Activated T-helper 1 cell treated with anti-CD3 and anti-CD28 coated beads, Interleukin-12 subunit alpha, Interleukin-12 subunit beta, Interleukin-2, Interleukin-4 antibody, amounts not matched to agents 30 ng/mL and 10 ng/mL and 1 ng/mL, durations not matched to agents 14 hours and 24 hours and 36 hours (primary cell): ENCODE results near the gene LRRIQ1. TPM values are rescaled to one million over a fixed set of nuclear protein-coding genes. Genes with fewer than 3 reads are reported as not detected.
"Not testable (repeated sequence)": the region's sequence is repeated elsewhere in the genome, so short reads cannot be mapped to it uniquely, and the experiment has no call there.

ENCODE experiments used
- DNase-seq: peaks from one replicate; pipeline ENCODE4 v3.0.0; 2021; ENCODE audit warnings: low spot score
- H3K27ac Mint-ChIP-seq: one replicate; pipeline ENCODE4 v1.8.0; 2021; ENCODE audit warnings: mild to moderate bottlenecking, mixed read lengths
- H3K27me3 Mint-ChIP-seq: one replicate; pipeline ENCODE4 v1.8.0; 2022; ENCODE audit warnings: mild to moderate bottlenecking, moderate library complexity, mixed read lengths; ENCODE audit not compliant: insufficient read depth
- H3K36me3 Mint-ChIP-seq: one replicate; pipeline ENCODE4 v1.8.0; 2021; ENCODE audit warnings: low read depth, mixed read lengths
- H3K4me1 Mint-ChIP-seq: one replicate; pipeline ENCODE4 v1.8.0; 2021; ENCODE audit warnings: low read depth, mixed read lengths
- H3K4me3 Mint-ChIP-seq: one replicate; pipeline ENCODE4 v1.8.0; 2021; ENCODE audit warnings: mild to moderate bottlenecking, moderate library complexity, mixed read lengths
- H3K9me3 Mint-ChIP-seq: one replicate; pipeline ENCODE4 v1.8.0; 2021; ENCODE audit warnings: mixed read lengths
- intact Hi-C: fragments of 100-400 bp; cut with micrococcal nuclease; formaldehyde crosslinking; loops from one replicate; pipeline ENCODE4 v1.15.1; 2024
- total RNA-seq: library from RNA; stranded (reverse); gene quantifications from 2 replicates; pipeline ENCODE4 v1.2.3, GENCODE V29; 2022

LRRIQ1 gene
- total RNA-seq, 1 donor from 2014 or later: not detected

- no peaks in the 10 kb centered on the region for H3K27me3 Mint-ChIP-seq
- no peaks in the 10 kb centered on the region for H3K9me3 Mint-ChIP-seq
- H3K4me3 Mint-ChIP-seq: no peak overlapping the region
- H3K4me1 Mint-ChIP-seq: no peaks in the 10 kb centered on the region
- intact Hi-C loops: no loop called here
- DNase-seq: no peak
- no peak overlapping the region for H3K27ac Mint-ChIP-seq
- H3K36me3 Mint-ChIP-seq: no peaks in the 10 kb centered on the region
Observed at GRCh38 chr12:85163752-85164321, 127.7 kb downstream of the LRRIQ1 start.

DNA sequence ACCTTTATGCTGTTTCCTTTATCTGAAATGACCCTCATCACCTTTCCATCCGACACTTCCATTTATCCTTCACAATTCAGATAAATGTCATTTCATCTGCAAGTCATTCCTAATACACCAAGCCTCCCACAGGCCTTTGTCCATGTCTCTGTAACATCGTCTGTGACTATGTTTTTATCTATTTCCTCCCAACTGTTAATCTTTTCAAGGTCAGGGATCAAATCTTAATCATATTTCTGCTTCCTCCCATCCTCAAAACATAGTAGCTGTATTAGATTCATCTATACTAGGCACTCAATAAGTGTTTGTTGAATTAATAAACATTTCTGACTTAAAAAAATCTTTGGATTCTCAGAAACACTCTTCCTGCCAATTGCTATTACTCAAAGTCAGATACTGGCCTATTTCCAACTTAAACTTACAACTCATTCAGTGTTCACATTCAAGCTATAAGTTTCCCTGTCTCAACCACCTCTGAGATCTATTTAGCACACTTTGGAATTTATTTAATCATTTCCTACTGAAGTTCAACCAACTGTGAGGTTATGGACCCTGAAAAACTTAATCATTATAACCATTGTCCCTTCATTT is 143.6 kb downstream of the LRRIQ1 start:
- Mint-ChIP-seq H3K4me1 (no peaks in the 10 kb centered on the region), H3K4me3 (no peak overlapping the region), H3K9me3 (peaks cover 4% of the 10 kb centered on the region), H3K27ac (no peak overlapping the region), H3K27me3 (no peaks in the 10 kb centered on the region), H3K36me3 (no peaks in the 10 kb centered on the region)
- DNase-seq: no peak
- intact Hi-C loops: no loop called here

DNA sequence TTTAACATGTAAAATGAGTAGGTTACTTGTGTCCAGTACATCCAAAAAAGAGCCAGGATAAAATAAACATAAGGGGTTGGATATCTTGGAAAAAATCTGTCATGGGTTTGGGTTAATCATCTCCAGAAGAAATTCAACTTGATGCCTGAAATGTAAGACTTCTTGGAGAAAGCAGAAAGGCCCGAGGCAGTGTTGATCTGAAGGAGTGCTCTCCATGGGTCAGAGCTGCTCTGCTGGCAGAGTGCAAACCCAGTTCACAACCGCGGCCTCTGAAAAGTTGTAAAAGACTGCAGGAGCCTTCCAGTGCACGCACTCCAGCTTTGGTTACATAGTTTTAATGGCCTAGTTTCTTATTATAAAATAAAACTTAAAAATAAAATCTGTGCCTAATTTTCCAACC is 146.5 kb downstream of the LRRIQ1 start:
- Mint-ChIP-seq H3K4me1 (no peaks in the 10 kb centered on the region), H3K4me3 (no peak overlapping the region), H3K9me3 (no peaks in the 10 kb centered on the region), H3K36me3 (no peaks in the 10 kb centered on the region), H3K27ac (no peak overlapping the region), H3K27me3 (no peaks in the 10 kb centered on the region)
- intact Hi-C loops: no loop called here
- no peak for DNase-seq

- Mint-ChIP-seq H3K27ac (no peak overlapping the region), H3K9me3 (no peaks in the 10 kb centered on the region), H3K36me3 (no peaks in the 10 kb centered on the region), H3K4me1 (no peaks in the 10 kb centered on the region), H3K4me3 (no peak overlapping the region), H3K27me3 (no peaks in the 10 kb centered on the region)
- no peak for DNase-seq
- intact Hi-C loops: no loop called here
Observed at GRCh38 chr12:85183855-85184254, 147.7 kb downstream of the LRRIQ1 start.

DNA sequence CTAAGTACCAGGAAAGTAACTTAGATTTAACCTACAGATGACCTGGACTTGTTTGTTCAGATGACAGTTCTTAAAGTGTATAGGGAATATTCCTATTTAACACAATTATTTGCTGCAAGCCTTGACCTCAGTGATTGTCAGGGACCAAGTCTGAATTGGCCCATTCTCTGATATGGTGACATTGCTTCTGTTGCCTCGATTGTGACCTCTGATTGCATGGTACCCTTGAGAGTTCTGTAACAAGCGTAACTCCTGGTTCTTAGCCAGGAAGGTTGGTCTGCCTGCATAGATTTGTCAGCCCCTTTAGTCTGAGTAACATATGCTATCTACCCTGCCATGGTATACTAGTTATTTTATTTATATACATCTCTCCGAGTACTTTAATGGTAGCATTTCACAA is 150.1 kb downstream of the LRRIQ1 start:
- Mint-ChIP-seq H3K4me3 (no peak overlapping the region), H3K4me1 (no peaks in the 10 kb centered on the region), H3K36me3 (no peaks in the 10 kb centered on the region), H3K27me3 (no peaks in the 10 kb centered on the region), H3K27ac (no peak overlapping the region), H3K9me3 (no peaks in the 10 kb centered on the region)
- intact Hi-C loops: no loop called here
- no peak for DNase-seq

- H3K4me3 Mint-ChIP-seq: no peak overlapping the region
- H3K27me3 Mint-ChIP-seq: no peaks in the 10 kb centered on the region
- H3K4me1 Mint-ChIP-seq: no peaks in the 10 kb centered on the region
- no peaks in the 10 kb centered on the region for H3K36me3 Mint-ChIP-seq
- H3K27ac Mint-ChIP-seq: no peak overlapping the region
- intact Hi-C loops: no loop called here
- DNase-seq: no peak
- H3K9me3 Mint-ChIP-seq: no peaks in the 10 kb centered on the region
Observed at GRCh38 chr12:85188619-85189018, 152.5 kb downstream of the LRRIQ1 start.

DNA sequence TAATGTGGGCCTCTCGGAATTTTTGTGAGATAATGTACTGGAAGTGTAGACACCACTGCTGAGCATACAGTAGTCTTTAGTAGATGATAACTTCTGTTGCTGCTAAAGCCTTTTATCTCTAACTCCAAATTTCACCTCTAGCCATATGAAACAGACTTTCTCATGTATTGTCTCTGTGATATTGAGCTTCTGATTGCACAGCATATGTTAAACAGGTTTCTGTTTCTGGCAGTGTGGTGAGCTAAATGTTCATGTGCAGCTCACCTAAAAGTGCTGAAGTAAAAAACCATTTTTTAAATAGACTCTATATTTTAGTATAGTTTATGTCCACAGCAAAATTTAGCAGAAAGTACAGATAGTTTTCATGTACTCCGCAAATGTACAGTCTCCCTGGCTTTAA is 154.6 kb downstream of the LRRIQ1 start:
- H3K27me3 Mint-ChIP-seq: no peaks in the 10 kb centered on the region
- H3K4me3 Mint-ChIP-seq: no peak overlapping the region
- no peaks in the 10 kb centered on the region for H3K4me1 Mint-ChIP-seq
- no peaks in the 10 kb centered on the region for H3K9me3 Mint-ChIP-seq
- no peak for DNase-seq
- no peak overlapping the region for H3K27ac Mint-ChIP-seq
- intact Hi-C loops: no loop called here
- no peaks in the 10 kb centered on the region for H3K36me3 Mint-ChIP-seq

GRCh38 chr12:85203809-85204208 is 167.7 kb downstream of the LRRIQ1 start:
- DNase-seq, H3K27ac Mint-ChIP-seq, intact Hi-C loops, H3K4me3 Mint-ChIP-seq, H3K36me3 Mint-ChIP-seq, H3K4me1 Mint-ChIP-seq, H3K27me3 Mint-ChIP-seq: not testable (repeated sequence)
- peaks cover 37% of the 10 kb centered on the region for H3K9me3 Mint-ChIP-seq

GRCh38 chr12:85206543-85206942 is 170.4 kb downstream of the LRRIQ1 start:
- Mint-ChIP-seq H3K9me3 (peaks cover 35% of the 10 kb centered on the region), H3K27me3 (no peaks in the 10 kb centered on the region), H3K36me3 (no peaks in the 10 kb centered on the region), H3K27ac (no peak overlapping the region), H3K4me1 (no peaks in the 10 kb centered on the region), H3K4me3 (no peak overlapping the region)
- intact Hi-C loops: no loop called here
- DNase-seq: no peak

DNA sequence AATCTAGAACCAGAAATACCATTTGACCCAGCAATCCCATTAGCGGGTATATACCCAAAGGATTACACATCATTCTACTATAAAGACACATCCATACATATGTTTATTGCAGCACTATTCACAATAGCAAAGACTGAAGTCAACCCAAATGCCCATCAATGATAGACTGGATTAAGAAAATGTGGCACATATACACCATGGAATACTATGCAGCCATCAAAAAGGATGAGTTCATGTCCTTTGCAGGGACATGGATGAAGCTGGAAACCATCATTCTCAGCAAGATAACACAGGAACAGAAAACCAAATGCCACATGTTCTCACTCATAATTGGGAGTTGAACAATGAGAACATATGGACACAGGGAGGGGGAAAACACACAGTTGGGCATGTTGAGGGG is 188.2 kb downstream of the LRRIQ1 start:
- H3K4me1 Mint-ChIP-seq, H3K36me3 Mint-ChIP-seq, DNase-seq, H3K9me3 Mint-ChIP-seq, H3K4me3 Mint-ChIP-seq, intact Hi-C loops, H3K27me3 Mint-ChIP-seq, H3K27ac Mint-ChIP-seq: not testable (repeated sequence)

- intact Hi-C loops: no loop called here
- H3K4me1 Mint-ChIP-seq: no peaks in the 10 kb centered on the region
- H3K9me3 Mint-ChIP-seq: no peaks in the 10 kb centered on the region
- H3K27ac Mint-ChIP-seq: no peak overlapping the region
- no peak overlapping the region for H3K4me3 Mint-ChIP-seq
- DNase-seq: no peak
- no peaks in the 10 kb centered on the region for H3K36me3 Mint-ChIP-seq
- no peaks in the 10 kb centered on the region for H3K27me3 Mint-ChIP-seq
Observed at GRCh38 chr12:85225501-85225900, 189.3 kb downstream of the LRRIQ1 start.

GRCh38 chr12:85237327-85237726 is 201.2 kb downstream of the LRRIQ1 start:
- Mint-ChIP-seq H3K36me3 (no peaks in the 10 kb centered on the region), H3K27ac (no peak overlapping the region), H3K27me3 (no peaks in the 10 kb centered on the region), H3K4me1 (no peaks in the 10 kb centered on the region), H3K9me3 (no peaks in the 10 kb centered on the region), H3K4me3 (no peak overlapping the region)
- intact Hi-C loops: no loop called here
- no peak for DNase-seq

GRCh38 chr12:85244561-85244960 is 208.4 kb downstream of the LRRIQ1 start:
- Mint-ChIP-seq H3K9me3 (no peaks in the 10 kb centered on the region), H3K4me3 (no peak overlapping the region), H3K27me3 (no peaks in the 10 kb centered on the region), H3K4me1 (no peaks in the 10 kb centered on the region), H3K36me3 (no peaks in the 10 kb centered on the region), H3K27ac (no peak overlapping the region)
- intact Hi-C loops: no loop called here
- DNase-seq: no peak

- intact Hi-C loops: no loop called here
- H3K9me3 Mint-ChIP-seq: no peaks in the 10 kb centered on the region
- no peak for DNase-seq
- H3K27ac Mint-ChIP-seq: no peak overlapping the region
- H3K4me1 Mint-ChIP-seq: no peaks in the 10 kb centered on the region
- H3K27me3 Mint-ChIP-seq: no peaks in the 10 kb centered on the region
- no peak overlapping the region for H3K4me3 Mint-ChIP-seq
- no peaks in the 10 kb centered on the region for H3K36me3 Mint-ChIP-seq
Observed at GRCh38 chr12:85253853-85254252, 217.7 kb downstream of the LRRIQ1 start.
